SIG-M5 (cell line): ENCODE data around the gene SLC22A23.

Experiments
- DNase-seq: peaks from one replicate; lab custom pipeline; 2025; lab: John Stamatoyannopoulos, UW

The SLC22A23 gene

DNA sequence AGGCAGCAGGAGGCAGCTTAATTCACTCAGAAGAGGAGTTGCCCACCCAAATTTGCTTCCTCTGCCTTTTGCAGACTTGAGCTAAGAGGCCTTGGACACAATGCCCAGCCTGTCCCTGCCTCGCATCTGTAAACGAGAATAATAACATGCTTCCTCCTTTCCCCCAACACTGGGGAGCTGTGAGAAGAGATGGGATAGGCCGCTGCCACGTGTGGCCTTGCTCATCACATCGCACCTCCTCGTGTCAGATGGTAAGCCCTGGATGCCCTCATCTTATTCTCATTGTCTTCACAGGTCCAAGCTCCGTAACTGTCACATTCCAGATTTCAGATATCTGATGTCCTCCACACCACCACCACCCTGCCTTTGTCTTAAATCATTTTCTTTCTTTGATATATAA, 216.3 kb downstream of the SLC22A23 start:
- no peak for DNase-seq

DNA sequence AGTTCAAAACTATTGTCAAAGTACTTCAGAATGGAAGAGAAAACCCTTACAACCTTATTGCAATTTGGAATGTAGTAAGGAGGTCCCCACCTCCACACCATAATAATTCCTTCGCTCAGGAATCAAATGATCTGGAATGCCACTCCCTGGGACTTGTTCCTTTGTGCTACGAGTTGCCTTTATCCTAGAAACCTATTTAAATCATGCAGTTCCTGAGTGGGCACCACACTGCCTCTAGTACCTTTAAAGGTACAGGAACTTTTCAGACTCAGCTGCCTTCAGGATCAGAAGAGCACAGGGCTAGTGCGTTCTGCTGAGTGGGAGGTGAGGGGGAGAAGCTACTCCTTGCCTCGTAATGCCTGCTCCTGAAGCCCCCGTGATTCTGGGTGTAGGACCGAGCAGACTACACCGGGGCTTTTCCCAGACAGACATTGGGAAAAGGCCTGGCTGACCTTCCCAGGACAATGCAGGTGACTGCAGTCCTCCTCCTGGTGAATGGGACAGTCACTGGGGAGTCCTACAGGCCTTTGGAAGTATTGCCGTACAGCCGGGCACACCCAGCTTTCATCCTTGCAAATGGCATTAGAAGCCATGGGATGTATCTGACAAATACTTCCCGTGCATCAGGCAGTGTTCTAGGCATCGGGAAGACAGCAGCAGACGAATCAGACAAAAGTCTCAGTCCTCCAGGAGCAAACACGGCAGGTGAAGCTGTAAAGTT, 217.6 kb downstream of the SLC22A23 start:
- DNase-seq = no peak

- DNase-seq = no peak
Measured at GRCh38 chr6:3237761-3238662, 218.8 kb downstream of the SLC22A23 start.

- no peak for DNase-seq
Measured at GRCh38 chr6:3236005-3236404, 220.8 kb downstream of the SLC22A23 start.

DNA sequence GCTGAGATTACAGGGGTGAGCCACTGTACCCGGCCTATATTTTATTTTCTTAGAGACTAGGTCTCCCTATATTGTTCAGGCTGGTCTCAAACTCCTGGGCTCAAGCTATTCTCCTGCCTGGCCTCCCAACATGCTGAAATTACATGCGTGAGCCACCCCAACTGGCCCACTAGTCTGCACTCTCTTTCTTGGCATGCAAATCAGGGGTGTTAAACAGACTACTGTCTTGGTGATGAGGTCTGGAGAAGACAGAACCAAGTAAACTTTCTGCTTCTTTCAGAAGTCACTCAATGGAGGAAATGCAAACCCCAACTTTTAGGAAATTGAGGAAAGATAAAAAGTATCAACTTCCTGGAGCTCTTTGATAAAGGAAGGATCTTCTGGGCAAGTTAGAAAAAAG, 221.4 kb downstream of the SLC22A23 start:
- DNase-seq = no peak

DNA sequence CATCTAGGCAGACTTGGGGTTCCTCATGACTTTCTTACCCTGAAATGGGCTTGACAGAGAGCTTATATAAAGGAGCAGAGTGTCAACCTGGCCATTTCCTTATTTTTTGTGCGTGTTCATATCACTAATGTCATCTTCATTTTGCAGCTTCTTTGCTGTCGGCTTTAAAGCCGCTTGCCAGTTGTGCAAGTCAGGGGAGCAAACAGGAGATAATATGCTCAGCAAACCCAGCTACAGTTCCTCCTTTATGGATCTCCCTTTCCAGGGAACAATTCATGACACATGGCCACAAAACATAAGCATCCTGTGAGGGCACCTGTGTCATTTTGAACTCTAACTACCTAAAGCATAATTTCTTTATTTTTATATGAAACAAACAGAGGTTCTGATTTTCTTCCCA, 222.9 kb downstream of the SLC22A23 start:
- no peak for DNase-seq

DNA sequence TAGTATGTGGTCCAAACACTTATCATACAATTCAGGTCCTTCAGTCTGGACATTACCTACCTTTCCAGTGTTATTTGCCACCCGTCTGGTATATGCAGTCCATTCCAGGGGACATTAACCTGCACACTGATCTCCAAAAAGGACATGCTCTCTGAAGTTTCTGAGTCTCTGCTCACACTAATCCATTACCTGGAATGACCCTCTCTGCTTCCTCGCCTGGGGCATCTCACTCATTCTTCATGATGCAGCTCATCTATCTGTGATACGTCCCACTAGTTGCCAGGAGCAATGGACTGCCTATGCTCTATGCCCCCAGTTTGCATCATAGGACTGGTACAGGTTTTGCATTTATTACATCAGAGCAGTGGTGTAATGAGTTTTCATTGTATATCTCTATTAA, 223.5 kb downstream of the SLC22A23 start:
- DNase-seq = no peak

GRCh38 chr6:3232017-3232945, 224.6 kb downstream of the SLC22A23 start:
- no peak for DNase-seq

DNA sequence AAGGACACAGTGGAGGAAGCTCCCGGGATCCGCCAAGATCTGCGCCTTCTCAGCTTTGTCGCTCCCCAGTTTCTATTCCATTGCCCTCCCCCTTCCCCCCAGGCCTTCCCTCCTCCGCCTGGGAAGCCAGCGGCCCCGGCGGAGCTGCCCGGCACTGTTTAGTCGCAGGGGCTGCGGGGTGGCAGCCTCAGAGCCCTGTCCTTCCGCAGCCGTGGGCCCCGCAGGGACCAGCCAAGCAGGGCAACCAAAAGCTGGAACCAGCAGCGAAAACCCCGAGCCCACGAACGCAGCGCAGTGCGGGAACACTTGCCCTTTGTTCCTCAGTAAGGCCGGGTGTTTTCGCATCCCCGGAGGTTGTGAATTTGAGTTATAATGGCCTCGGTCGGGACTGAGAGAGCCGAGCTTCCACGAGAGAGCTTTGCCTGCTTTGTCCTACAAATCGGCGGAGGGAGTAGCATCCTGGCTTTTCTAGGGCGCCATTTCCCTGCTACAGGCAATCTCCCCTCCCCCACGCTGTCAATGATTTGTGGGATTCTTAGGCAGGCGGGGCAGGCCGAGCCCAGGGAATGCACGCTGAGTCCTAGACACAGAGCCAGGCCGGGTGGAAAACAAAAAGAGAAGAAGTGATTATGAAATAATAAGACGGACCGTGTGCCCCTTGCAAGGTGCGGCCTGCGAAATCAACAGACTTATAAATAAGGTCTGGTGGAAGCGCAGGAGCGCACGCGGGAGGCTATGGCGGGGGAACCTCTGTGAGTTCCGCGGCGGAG, 225.4 kb downstream of the SLC22A23 start:
- DNase-seq = no peak

- DNase-seq = no peak
Measured at GRCh38 chr6:3230900-3231246, 226.0 kb downstream of the SLC22A23 start.

DNA sequence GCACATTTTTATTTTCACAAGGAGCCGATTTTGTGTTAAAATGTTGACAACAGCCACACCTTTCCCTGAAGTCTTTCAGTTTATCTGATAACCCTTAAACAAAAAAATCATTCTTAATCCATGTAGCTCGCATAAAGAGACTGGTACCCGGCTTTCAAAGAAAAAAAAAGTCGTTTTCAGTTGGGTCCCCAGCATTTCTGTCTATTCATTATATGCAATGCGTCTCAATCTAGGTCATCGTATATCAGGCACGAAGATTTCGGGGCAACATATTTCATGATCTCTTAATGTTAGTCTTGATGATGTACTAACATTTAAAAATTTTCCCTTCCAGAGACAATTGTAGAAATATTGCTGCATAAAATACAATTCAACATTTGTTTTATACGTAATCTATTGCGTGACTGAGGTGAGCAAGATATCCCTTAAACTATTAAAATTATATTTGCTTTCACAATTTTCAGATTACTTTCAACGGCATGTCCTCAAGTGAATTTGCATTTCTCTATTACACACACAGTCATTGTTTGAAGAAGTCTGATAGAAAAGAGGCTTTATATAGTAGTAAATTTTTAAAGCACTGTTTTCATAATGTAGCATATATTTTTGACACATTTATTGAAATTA, 226.5 kb downstream of the SLC22A23 start:
- no peak for DNase-seq

DNA sequence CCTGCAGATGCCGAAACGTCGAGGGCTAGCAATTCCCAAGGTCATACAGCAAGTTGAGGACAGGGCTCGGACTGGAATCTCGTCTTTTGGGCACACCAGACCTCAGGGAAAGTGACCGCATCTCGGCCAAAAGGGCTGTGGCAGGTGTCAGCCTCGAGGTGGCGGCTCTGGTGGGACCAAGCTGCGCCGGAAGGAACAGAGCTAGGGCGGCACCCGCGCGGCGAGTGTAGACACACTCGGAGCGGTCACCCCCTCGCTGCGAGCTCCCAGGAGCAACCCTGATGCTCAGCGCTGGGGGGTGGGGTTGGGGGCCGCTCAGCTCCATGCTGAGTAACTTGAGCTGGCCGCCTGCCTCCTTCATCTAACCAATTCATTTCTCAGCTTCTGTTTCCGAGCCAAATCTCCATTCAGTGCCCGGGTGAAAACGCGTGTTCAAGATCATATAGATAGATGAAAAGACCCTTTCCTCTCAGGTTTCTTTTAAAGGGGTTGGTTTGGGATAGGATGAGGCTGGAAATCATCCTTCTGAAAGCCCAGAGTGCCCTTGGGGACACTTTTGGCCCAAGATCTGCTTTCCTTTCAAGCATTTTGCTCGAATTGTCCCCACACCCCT, 227.2 kb downstream of the SLC22A23 start:
- no peak for DNase-seq

GRCh38 chr6:3228771-3229565, 227.9 kb downstream of the SLC22A23 start:
- no peak for DNase-seq

DNA sequence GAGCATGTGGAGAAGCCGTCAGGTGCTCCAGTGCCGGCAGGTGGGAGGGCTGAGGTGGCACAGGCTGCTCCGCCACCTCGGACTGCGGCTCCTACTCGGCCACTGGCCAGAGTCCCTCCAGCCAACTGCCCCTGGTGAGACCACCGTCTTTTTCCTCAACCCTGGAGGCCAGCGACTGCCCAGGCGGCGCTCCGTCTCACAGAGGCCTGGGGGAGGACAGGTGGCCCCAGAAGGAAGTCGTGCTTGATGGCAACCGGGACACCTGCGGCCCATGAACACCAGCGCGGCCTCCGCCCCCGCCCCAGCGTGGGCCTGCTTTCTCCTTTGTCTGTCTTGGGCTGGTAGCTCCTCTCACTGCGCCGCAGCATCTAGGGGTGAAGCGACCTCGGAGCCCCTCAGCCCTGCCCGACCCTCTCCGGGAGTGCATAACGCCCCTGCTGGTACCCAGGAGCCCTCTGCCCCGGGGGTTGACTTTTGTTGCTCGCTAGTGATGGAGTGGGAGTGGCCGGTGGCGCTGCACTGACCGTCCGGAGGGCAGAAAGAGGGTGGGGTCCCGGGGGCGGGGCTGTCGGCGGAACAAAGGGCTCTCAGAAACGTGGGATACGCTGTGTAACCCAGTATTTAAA, 228.7 kb downstream of the SLC22A23 start:
- DNase-seq = no peak

DNA sequence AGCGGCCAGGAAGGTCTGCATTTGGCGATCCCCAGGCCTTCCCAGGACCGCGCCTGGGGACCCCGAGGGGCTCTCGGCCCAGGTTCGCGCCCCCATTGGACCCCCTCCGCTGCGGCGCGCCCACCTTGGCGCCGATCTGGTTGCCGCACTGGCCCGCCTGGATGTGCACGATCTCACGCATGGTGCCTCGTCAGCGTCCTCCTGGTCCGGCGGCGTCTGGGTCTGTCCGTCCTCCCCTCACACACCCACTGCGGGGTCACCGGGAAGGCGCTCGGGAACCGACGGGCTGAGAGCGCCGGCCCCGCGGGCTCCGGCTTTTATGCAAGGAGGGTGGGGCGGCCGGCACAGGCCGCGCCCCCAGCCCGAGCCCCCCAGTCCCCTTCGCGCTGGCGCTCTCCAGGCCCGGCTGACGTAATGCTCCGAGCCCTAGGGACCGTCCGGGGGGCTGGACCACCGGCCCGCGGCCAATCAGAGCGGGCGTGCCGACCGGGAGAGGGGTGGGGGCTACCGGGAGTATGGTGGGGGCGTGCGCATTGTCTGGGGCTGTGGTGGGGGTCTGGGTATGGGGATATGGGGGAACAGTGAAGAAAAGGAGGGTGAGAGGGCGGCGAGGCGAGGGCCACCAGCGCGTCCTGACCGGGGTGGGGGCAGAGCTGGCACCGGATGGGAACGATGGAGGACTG, 229.3 kb downstream of the SLC22A23 start, which contains the start of gene TUBB2B:
TSS of gene TUBB2B (minus strand) at position 291 of the 683 bp plus-strand sequence. CDS start at position 181, 110 bp downstream.
- no peak for DNase-seq

GRCh38 chr6:3226481-3227362, 230.1 kb downstream of the SLC22A23 start:
- DNase-seq = no peak

GRCh38 chr6:3226042-3226441, 230.8 kb downstream of the SLC22A23 start:
- no peak for DNase-seq
